Right lobe of liver (tissue), 6 donors: Measurements from ENCODE around the gene NEURL1. TPM values are rescaled to one million over a fixed set of nuclear protein-coding genes. Genes with fewer than 3 reads are reported as not detected.

Experiments
- ATAC-seq, 4 donors: fragments of 200-7000 bp; cut with Tn5 transposase; one replicate each; pipeline ENCODE4 v1.9.1; 2020; ENCODE audit warnings: mild to moderate bottlenecking in 4 of 4, moderate library complexity in 4 of 4
- DNase-seq, 3 donors: peaks; one replicate each; pipeline ENCODE4 v3.0.0-alpha.2; 2020
- H3K27ac ChIP-seq, 3 donors: fragments of 200-600 bp; one replicate each; pipeline ENCODE4 v1.8.0; 2022
- H3K27me3 ChIP-seq, 2 donors: fragments of 200-600 bp; one replicate each; pipeline ENCODE4 v1.8.0; 2022
- H3K36me3 ChIP-seq, 4 donors: fragments of 200-600 bp; sonication (generic) in 1 of 4; one replicate each; pipeline versions ENCODE4 v1.5.1 to v1.8.0; 2017 to 2022; ENCODE audit warnings: control low read depth in 1 of 4
- H3K4me1 ChIP-seq, 4 donors: fragments of 200-600 bp; sonication (generic) in 1 of 4; one replicate each; pipeline versions ENCODE4 v1.5.1 to v1.8.0; 2017 to 2022; ENCODE audit warnings: control low read depth in 1 of 4
- H3K4me3 ChIP-seq, 3 donors: fragments of 200-600 bp; one replicate each; pipeline ENCODE4 v1.8.0; 2022
- H3K9me3 ChIP-seq, 4 donors: fragments of 200-600 bp; sonication (generic) in 1 of 4; one replicate each; pipeline versions ENCODE4 v1.5.1 to v1.8.0; 2017 to 2022; ENCODE audit warnings: control low read depth in 1 of 4
- CTCF ChIP-seq, 4 donors: fragments of 200-600 bp in 3 of 4; fragments of 450-650 bp in 1 of 4; IDR thresholded peaks; one replicate each; pipeline versions ENCODE4 v1.5.1 to v1.8.0; 2016 to 2022; ENCODE audit warnings: antibody characterized with exemption in 4 of 4, mild to moderate bottlenecking in 2 of 4
- POLR2A ChIP-seq: fragments of 450-650 bp; IDR thresholded peaks from one replicate; pipeline ENCODE4 v1.6.1; 2017; ENCODE audit warnings: antibody characterized with exemption, mild to moderate bottlenecking
- WGBS: methylation state at CpG from one replicate; pipeline ENCODE4 v1.1.6; 2018; ENCODE audit warnings: low coverage, low lambda C conversion rate; ENCODE audit not compliant: insufficient coverage; ENCODE audit errors: missing lambda C conversion rate; 5-methylcytosine and 5-hydroxymethylcytosine counted together
- intact Hi-C, 2 donors: fragments of 100-400 bp; cut with DNase I; formaldehyde crosslinking; loops; one replicate each; pipeline versions ENCODE4 v1.11.2 to v1.14.1; 2022
- total RNA-seq, 6 experiments: library from RNA; depleted of rRNA in 2 of 6; stranded (reverse); fragments of >200 nt in 2 of 6; fragmentation: NEBNext Ultra II Directional in 3 of 6; extraction: Animal tissue kit (Norgen Biotek cat#: 25700) in 3 of 6; gene quantifications; one replicate each; pipeline versions ENCODE4 v1.1.0 to v1.2.4, GENCODE V29; 2016 to 2023
- donor health status: DM: no; HTN: yes; CAD: no.
- donor health status: DM: no; HTN: no; CAD: no.
- donor health status: DM: no; HTN: no; CAD: no.
- donor health status: DM: no; HTN: yes; CAD: no.
- donor health status: DM: no; HTN: yes; CAD: no.

NEURL1 gene
- total RNA-seq, 6 experiments from 2014 or later: 0.10 to 1.6 (median 0.83) TPM; not detected in 1

GRCh38 chr10:103578782-103579382 lies 85.4 kb downstream of the NEURL1 start:
- TF ChIP-seq CTCF (IDR thresholded peaks at IDR 0.05) (no peak), POLR2A (peak; percentile 36)
- intact Hi-C loops: no loop called here
- H3K36me3 ChIP-seq: no peaks in the 10 kb centered on the region
- no peaks in the 10 kb centered on the region for H3K27me3 ChIP-seq
- H3K9me3 ChIP-seq: no peaks in the 10 kb centered on the region
- 19% methylated on average over 8 of the region's 15 CpGs for WGBS
- DNase-seq: peak; percentile 83 to 86 (median 85)
- H3K4me3 ChIP-seq: no peak overlapping the region
- H3K27ac ChIP-seq: no peak overlapping the region
- peaks cover 0 to 22% (median 9%) of the 10 kb centered on the region in 4 donors for H3K4me1 ChIP-seq
- ATAC-seq: peak; percentile 92 to 96 (median 94)

GRCh38 chr10:103580011-103580410 lies 86.5 kb downstream of the NEURL1 start:
- no CpG with 5 or more reads among the region's 7 CpGs for WGBS
- H3K4me1 ChIP-seq: peaks cover 0 to 22% (median 9%) of the 10 kb centered on the region in 4 donors
- no peaks in the 10 kb centered on the region for H3K9me3 ChIP-seq
- no peak for ATAC-seq
- intact Hi-C loops: no loop called here
- H3K27ac ChIP-seq: no peak overlapping the region
- no peak overlapping the region for H3K4me3 ChIP-seq
- TF ChIP-seq POLR2A (no peak), CTCF (IDR thresholded peaks at IDR 0.05) (no peak)
- no peaks in the 10 kb centered on the region for H3K36me3 ChIP-seq
- no peaks in the 10 kb centered on the region for H3K27me3 ChIP-seq
- no peak for DNase-seq

GRCh38 chr10:103580430-103580829 lies 86.9 kb downstream of the NEURL1 start:
- Histone ChIP-seq H3K4me3 (no peak overlapping the region), H3K27me3 (no peaks in the 10 kb centered on the region), H3K4me1 (peaks cover 0 to 22% (median 9%) of the 10 kb centered on the region in 4 donors), H3K27ac (no peak overlapping the region), H3K9me3 (no peaks in the 10 kb centered on the region), H3K36me3 (no peaks in the 10 kb centered on the region)
- DNase-seq: no peak
- WGBS: 62% methylated on average over 3 of the region's 7 CpGs
- TF ChIP-seq CTCF (IDR thresholded peaks at IDR 0.05) (no peak), POLR2A (no peak)
- intact Hi-C loops: no loop called here
- ATAC-seq: no peak

- Histone ChIP-seq H3K36me3 (no peaks in the 10 kb centered on the region), H3K4me1 (peaks cover 0 to 21% (median 9%) of the 10 kb centered on the region in 4 donors), H3K9me3 (no peaks in the 10 kb centered on the region), H3K27ac (no peak overlapping the region), H3K4me3 (no peak overlapping the region), H3K27me3 (no peaks in the 10 kb centered on the region)
- ATAC-seq (no peak), DNase-seq (no peak)
- intact Hi-C loops: no loop called here
- no peak for TF ChIP-seq POLR2A
- no peak for TF ChIP-seq CTCF (IDR thresholded peaks at IDR 0.05)
These were observed 88.0 kb downstream of the NEURL1 start for GRCh38 chr10:103581499-103581898.
